Ectodermal cell (in vitro differentiated cells): Measurements from ENCODE around the gene MAML2.
A peak's percentile ranks its signal among the peaks of the same experiment; 100 is the strongest.
"Not testable (repeated sequence)": the region's sequence is repeated elsewhere in the genome, so short reads cannot be mapped to it uniquely, and the experiment has no call there.

Experiments
- H3K27ac ChIP-seq: 2 replicates; pipeline ENCODE4 v1.7.0; 2013; ENCODE audit warnings: mild to moderate bottlenecking, low read depth, low read length; ENCODE audit not compliant: insufficient read depth, poor library complexity, severe bottlenecking
- H3K27me3 ChIP-seq: 2 replicates; pipeline ENCODE4 v1.7.0; 2013; ENCODE audit warnings: mild to moderate bottlenecking, low read length; ENCODE audit not compliant: insufficient read depth, control insufficient read depth, poor library complexity, severe bottlenecking
- H3K36me3 ChIP-seq: one replicate; pipeline ENCODE4 v1.7.0; 2013; ENCODE audit warnings: low read length; ENCODE audit not compliant: control insufficient read depth, insufficient read depth
- H3K4me1 ChIP-seq: one replicate; pipeline ENCODE4 v1.7.0; 2013; ENCODE audit warnings: low read length; ENCODE audit not compliant: control insufficient read depth, insufficient read depth
- H3K4me3 ChIP-seq: 2 replicates; pipeline ENCODE4 v1.7.0; 2013; ENCODE audit warnings: low read depth, low read length, control low read depth; ENCODE audit not compliant: insufficient read depth
- H3K9me3 ChIP-seq: 2 replicates; pipeline ENCODE4 v1.7.0; 2013; ENCODE audit warnings: mild to moderate bottlenecking, low read length, moderate library complexity; ENCODE audit not compliant: control insufficient read depth
- WGBS, 2 experiments: methylation state at CpG; one replicate each; pipeline ENCODE4 v1.1.7; 2013; ENCODE audit warnings: missing lambda C conversion rate in 2 of 2; 5-methylcytosine and 5-hydroxymethylcytosine counted together

MAML2 gene

GRCh38 chr11:96273507-96273906, 69.5 kb downstream of the MAML2 start:
- H3K9me3 ChIP-seq = no peaks in the 10 kb centered on the region
- no peaks in the 10 kb centered on the region for H3K27me3 ChIP-seq
- H3K4me3 ChIP-seq = no peak overlapping the region
- no peaks in the 10 kb centered on the region for H3K36me3 ChIP-seq
- no peaks in the 10 kb centered on the region for H3K4me1 ChIP-seq
- 97 to 100% methylated on average over 1 of the region's 1 CpG for WGBS, 2 experiments
- H3K27ac ChIP-seq = no peak overlapping the region

GRCh38 chr11:96272529-96273222, 70.3 kb downstream of the MAML2 start:
- H3K4me1 ChIP-seq = no peaks in the 10 kb centered on the region
- no peak overlapping the region for H3K4me3 ChIP-seq
- H3K27ac ChIP-seq = peak overlapping the region; percentile 33
- 52 to 63% methylated on average over 3 of the region's 3 CpGs for WGBS, 2 experiments
- no peaks in the 10 kb centered on the region for H3K9me3 ChIP-seq
- no peaks in the 10 kb centered on the region for H3K36me3 ChIP-seq
- H3K27me3 ChIP-seq = no peaks in the 10 kb centered on the region

- 95 to 96% methylated on average over 3 of the region's 4 CpGs for WGBS, 2 experiments
- no peaks in the 10 kb centered on the region for H3K4me1 ChIP-seq
- H3K27me3 ChIP-seq = no peaks in the 10 kb centered on the region
- no peaks in the 10 kb centered on the region for H3K36me3 ChIP-seq
- H3K27ac ChIP-seq = no peak overlapping the region
- H3K9me3 ChIP-seq = no peaks in the 10 kb centered on the region
- H3K4me3 ChIP-seq = no peak overlapping the region
Measured at GRCh38 chr11:96271777-96272176, 71.2 kb downstream of the MAML2 start.

GRCh38 chr11:96271352-96271751, 71.6 kb downstream of the MAML2 start:
- not testable (repeated sequence) for H3K27ac ChIP-seq, H3K4me1 ChIP-seq, H3K4me3 ChIP-seq, H3K9me3 ChIP-seq, H3K27me3 ChIP-seq, H3K36me3 ChIP-seq

GRCh38 chr11:96268527-96268926, 74.5 kb downstream of the MAML2 start:
- not testable (repeated sequence) for H3K4me3 ChIP-seq, H3K27me3 ChIP-seq, H3K4me1 ChIP-seq, H3K36me3 ChIP-seq, H3K27ac ChIP-seq, H3K9me3 ChIP-seq
- 89 to 90% methylated on average over 4 of the region's 4 CpGs for WGBS, 2 experiments

GRCh38 chr11:96267496-96268032, 75.4 kb downstream of the MAML2 start:
- H3K9me3 ChIP-seq = no peaks in the 10 kb centered on the region
- H3K36me3 ChIP-seq = no peaks in the 10 kb centered on the region
- no peak overlapping the region for H3K27ac ChIP-seq
- 96 to 100% methylated on average over 2 of the region's 2 CpGs for WGBS, 2 experiments
- no peaks in the 10 kb centered on the region for H3K4me1 ChIP-seq
- H3K4me3 ChIP-seq = no peak overlapping the region
- no peaks in the 10 kb centered on the region for H3K27me3 ChIP-seq

GRCh38 chr11:96267001-96267495, 75.9 kb downstream of the MAML2 start:
- Histone ChIP-seq H3K27me3 (no peaks in the 10 kb centered on the region), H3K4me1 (no peaks in the 10 kb centered on the region), H3K27ac (no peak overlapping the region), H3K36me3 (no peaks in the 10 kb centered on the region), H3K9me3 (no peaks in the 10 kb centered on the region), H3K4me3 (no peak overlapping the region)
- 100% methylated on average over 1 of the region's 1 CpG; no CpG with 5 or more reads in 1 of the 2 experiments for WGBS, 2 experiments

- Histone ChIP-seq H3K27me3 (no peaks in the 10 kb centered on the region), H3K36me3 (no peaks in the 10 kb centered on the region), H3K9me3 (no peaks in the 10 kb centered on the region), H3K4me1 (no peaks in the 10 kb centered on the region), H3K27ac (no peak overlapping the region), H3K4me3 (no peak overlapping the region)
- 90 to 98% methylated on average over 9 of the region's 9 CpGs for WGBS, 2 experiments
Measured at GRCh38 chr11:96265972-96266371, 77.0 kb downstream of the MAML2 start.

- Histone ChIP-seq H3K9me3 (no peaks in the 10 kb centered on the region), H3K4me1 (no peaks in the 10 kb centered on the region), H3K4me3 (no peak overlapping the region), H3K27ac (no peak overlapping the region), H3K27me3 (no peaks in the 10 kb centered on the region), H3K36me3 (no peaks in the 10 kb centered on the region)
- 94 to 95% methylated on average over 8 of the region's 8 CpGs for WGBS, 2 experiments
Measured at GRCh38 chr11:96265220-96265737, 77.7 kb downstream of the MAML2 start.

GRCh38 chr11:96264364-96264763, 78.6 kb downstream of the MAML2 start:
- WGBS, 2 experiments = 88 to 93% methylated on average over 2 to 4 of the region's 4 CpGs
- no peaks in the 10 kb centered on the region for H3K4me1 ChIP-seq
- H3K9me3 ChIP-seq = no peaks in the 10 kb centered on the region
- H3K27me3 ChIP-seq = no peaks in the 10 kb centered on the region
- no peaks in the 10 kb centered on the region for H3K36me3 ChIP-seq
- H3K27ac ChIP-seq = no peak overlapping the region
- H3K4me3 ChIP-seq = no peak overlapping the region
